ENCODE results near the gene CHRDL1.

The CHRDL1 gene

GRCh38 chrX:110646386-110646785, 149.2 kb downstream of the CHRDL1 start:
- DNase-seq: no peak

All from activated CD4-positive, alpha-beta T cell treated with anti-CD3 and anti-CD28 coated beads, Interleukin-2, amount 50 U/mL, for 48 hours (primary cell).